Trophoblast cell (in vitro differentiated cells and primary cell): Measurements from ENCODE around the gene CBR1.

Experiments
- DNase-seq, 2 donors: peaks; one replicate each; pipeline ENCODE4 v3.0.0-alpha.2; 2016
- H2AFZ ChIP-seq: 2 replicates; pipeline ENCODE4 v1.6.1; 2013; ENCODE audit warnings: low read length, moderate library complexity, mild to moderate bottlenecking; ENCODE audit not compliant: insufficient read depth, poor library complexity
- H2AK5ac ChIP-seq: 2 replicates; pipeline ENCODE4 v1.6.1; 2013; ENCODE audit warnings: mild to moderate bottlenecking, low read length
- H2BK120ac ChIP-seq: 2 replicates; pipeline ENCODE4 v1.6.1; 2013; ENCODE audit warnings: low read length, mild to moderate bottlenecking, moderate library complexity; ENCODE audit not compliant: insufficient read depth, poor library complexity
- H2BK12ac ChIP-seq: 2 replicates; pipeline ENCODE4 v1.6.1; 2013; ENCODE audit warnings: mild to moderate bottlenecking, low read length, moderate library complexity
- H2BK5ac ChIP-seq: 2 replicates; pipeline ENCODE4 v1.6.1; 2013; ENCODE audit warnings: low read length, low read depth, moderate library complexity, mild to moderate bottlenecking; ENCODE audit not compliant: poor library complexity
- H3K14ac ChIP-seq: 2 replicates; pipeline ENCODE4 v1.6.1; 2013; ENCODE audit warnings: mild to moderate bottlenecking, low read length
- H3K18ac ChIP-seq: 2 replicates; pipeline ENCODE4 v1.6.1; 2013; ENCODE audit warnings: mild to moderate bottlenecking, low read length
- H3K23ac ChIP-seq: 2 replicates; pipeline ENCODE4 v1.6.1; 2013; ENCODE audit warnings: low read length
- H3K27ac ChIP-seq: 2 replicates; pipeline ENCODE4 v1.5.1; 2013; ENCODE audit warnings: low read depth, mild to moderate bottlenecking, inconsistent platforms, low read length, moderate library complexity
- H3K27me3 ChIP-seq: 2 replicates; pipeline ENCODE4 v1.6.1; 2013; ENCODE audit warnings: inconsistent platforms, mild to moderate bottlenecking, low read length, moderate library complexity; ENCODE audit not compliant: insufficient read depth
- H3K36me3 ChIP-seq, 2 experiments: 1 replicate in 1 of 2; 2 replicates in 1 of 2; pipeline ENCODE4 v1.6.1; 2013; ENCODE audit warnings: low read length in 2 of 2, mild to moderate bottlenecking in 2 of 2, moderate library complexity in 1 of 2; ENCODE audit not compliant: insufficient read depth in 2 of 2, control insufficient read depth in 1 of 2
- H3K4ac ChIP-seq: 2 replicates; pipeline ENCODE4 v1.6.1; 2013; ENCODE audit warnings: low read depth, mild to moderate bottlenecking, low read length, moderate library complexity
- H3K4me1 ChIP-seq, 2 experiments: 1 replicate in 1 of 2; 2 replicates in 1 of 2; pipeline ENCODE4 v1.6.1; 2013; ENCODE audit warnings: low read length in 2 of 2, mild to moderate bottlenecking in 2 of 2, moderate library complexity in 1 of 2; ENCODE audit not compliant: insufficient read depth in 2 of 2, control insufficient read depth in 1 of 2
- H3K4me2 ChIP-seq: 2 replicates; pipeline ENCODE4 v1.6.1; 2013; ENCODE audit warnings: inconsistent platforms, mild to moderate bottlenecking, low read length, moderate library complexity
- H3K4me3 ChIP-seq: 2 replicates; pipeline ENCODE4 v1.5.1; 2013; ENCODE audit warnings: mild to moderate bottlenecking, low read depth, low read length, inconsistent platforms
- H3K79me1 ChIP-seq: one replicate; pipeline ENCODE4 v1.6.1; 2013; ENCODE audit warnings: low read length
- H3K79me2 ChIP-seq: 2 replicates; pipeline ENCODE4 v1.6.1; 2013; ENCODE audit warnings: low read length, mild to moderate bottlenecking; ENCODE audit not compliant: control insufficient read depth, insufficient read depth, poor library complexity
- H3K9ac ChIP-seq: 2 replicates; pipeline ENCODE4 v1.6.1; 2013; ENCODE audit warnings: mild to moderate bottlenecking, low read length
- H3K9me3 ChIP-seq: 2 replicates; pipeline ENCODE4 v1.6.1; 2013; ENCODE audit warnings: low read depth, mild to moderate bottlenecking, control low read depth, inconsistent platforms, low read length; ENCODE audit not compliant: insufficient read depth
- H4K12ac ChIP-seq: 2 replicates; pipeline ENCODE4 v1.6.1; 2013; ENCODE audit warnings: low read depth, mild to moderate bottlenecking, low read length, moderate library complexity
- H4K8ac ChIP-seq: 2 replicates; pipeline ENCODE4 v1.6.1; 2013; ENCODE audit warnings: low read depth, mild to moderate bottlenecking, low read length, moderate library complexity
- H4K91ac ChIP-seq: one replicate; pipeline ENCODE4 v1.6.1; 2013; ENCODE audit warnings: low read depth, mild to moderate bottlenecking, low read length, moderate library complexity
- WGBS: extraction: QIAGEN DNeasy Blood & Tissue Kit; methylation state at CpG from one replicate; pipeline ENCODE4 v1.1.7; 2013; ENCODE audit warnings: missing lambda C conversion rate; ENCODE audit not compliant: insufficient read length, insufficient coverage; ENCODE audit errors: extremely low coverage; 5-methylcytosine and 5-hydroxymethylcytosine counted together

The CBR1 gene

DNA sequence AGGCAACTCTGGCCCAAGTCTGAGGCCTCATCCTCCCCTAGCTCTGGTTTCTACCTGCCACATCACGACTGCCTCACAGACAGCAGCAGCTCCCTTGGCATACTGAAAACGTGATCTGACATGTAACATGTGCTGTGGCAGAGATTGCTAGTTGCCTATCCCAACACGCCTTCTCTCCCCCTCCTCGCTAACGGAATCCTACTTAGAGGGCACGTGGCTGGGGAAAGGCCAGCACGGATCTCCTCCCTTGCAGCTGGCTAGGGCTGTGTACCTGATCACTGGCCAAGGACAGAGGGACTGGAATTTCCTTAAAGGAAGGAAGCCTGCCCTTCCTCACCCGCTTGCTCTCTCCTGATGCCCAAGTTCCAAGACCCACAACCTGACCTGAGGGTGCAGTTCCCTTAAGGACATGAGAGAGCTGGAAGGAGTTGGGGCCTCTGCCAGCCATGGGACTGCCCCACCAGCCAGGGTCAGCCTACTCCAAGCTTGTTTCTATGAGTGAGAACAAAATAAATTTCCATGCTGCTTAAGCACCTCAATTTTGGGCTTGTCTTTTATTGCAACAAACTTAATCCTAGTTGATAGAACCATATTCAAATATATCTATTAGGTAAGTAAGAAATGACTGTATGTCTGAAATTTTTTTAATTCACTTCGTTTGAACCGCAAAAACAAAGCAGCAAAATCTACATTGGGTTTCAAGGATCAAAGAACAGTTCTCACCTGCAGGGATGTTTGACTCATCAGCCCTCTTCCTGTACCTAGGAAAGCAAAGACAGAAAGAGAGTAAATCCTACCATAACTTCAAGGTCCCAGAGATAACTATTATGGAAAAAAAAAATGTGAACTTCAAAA lies 16.7 kb upstream of the CBR1 start:
- H3K9ac ChIP-seq: no peak overlapping the region
- no peak overlapping the region for H4K12ac ChIP-seq
- no peak overlapping the region for H3K27ac ChIP-seq
- H2AK5ac ChIP-seq: no peak overlapping the region
- no peak overlapping the region for H4K8ac ChIP-seq
- no peak overlapping the region for H3K23ac ChIP-seq
- no peak overlapping the region for H2BK12ac ChIP-seq
- H4K91ac ChIP-seq: no peak overlapping the region
- H2AFZ ChIP-seq: no peak overlapping the region
- no peaks in the 10 kb centered on the region for H3K79me2 ChIP-seq
- no peaks in the 10 kb centered on the region for H3K27me3 ChIP-seq
- H3K4me3 ChIP-seq: no peak overlapping the region
- H2BK120ac ChIP-seq: no peak overlapping the region
- no peaks in the 10 kb centered on the region for H3K79me1 ChIP-seq
- H3K9me3 ChIP-seq: no peaks in the 10 kb centered on the region
- no peak overlapping the region for H2BK5ac ChIP-seq
- H3K36me3 ChIP-seq: peaks cover 36 to 50% of the 10 kb centered on the region in 2 experiments
- DNase-seq: no peak
- no peak overlapping the region for H3K4ac ChIP-seq
- peaks cover 0 to under 1% of the 10 kb centered on the region in 2 experiments for H3K4me1 ChIP-seq
- H3K14ac ChIP-seq: no peak overlapping the region
- H3K4me2 ChIP-seq: no peak overlapping the region
- WGBS: no CpG with 5 or more reads among the region's 10 CpGs
- no peak overlapping the region for H3K18ac ChIP-seq

DNA sequence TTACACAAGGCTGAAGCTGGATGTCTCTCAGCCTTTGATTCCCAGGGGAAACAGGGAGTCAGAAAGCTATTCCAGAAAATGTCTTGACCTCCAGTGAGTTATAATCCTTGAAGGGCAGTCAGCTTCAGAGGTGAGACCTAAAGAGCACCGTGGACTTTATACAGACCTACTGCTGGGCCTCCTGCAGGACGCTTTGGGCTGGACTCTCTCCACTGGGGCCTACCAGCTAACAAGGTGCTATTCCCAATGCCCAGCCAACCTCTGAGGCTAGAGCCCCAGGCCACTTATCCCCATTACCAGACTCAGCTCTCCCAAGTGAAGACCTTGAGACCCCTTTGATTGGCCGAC lies 16.1 kb upstream of the CBR1 start:
- no peak overlapping the region for H4K91ac ChIP-seq
- no peak overlapping the region for H3K18ac ChIP-seq
- no peak overlapping the region for H3K14ac ChIP-seq
- H2AK5ac ChIP-seq: no peak overlapping the region
- H3K4me1 ChIP-seq: peaks cover 2 to 4% of the 10 kb centered on the region in 2 experiments
- H3K79me1 ChIP-seq: no peaks in the 10 kb centered on the region
- WGBS: no CpG with 5 or more reads among the region's 3 CpGs
- H3K79me2 ChIP-seq: no peaks in the 10 kb centered on the region
- no peak overlapping the region for H3K4me2 ChIP-seq
- H4K8ac ChIP-seq: no peak overlapping the region
- H4K12ac ChIP-seq: no peak overlapping the region
- DNase-seq: no peak
- H2BK5ac ChIP-seq: no peak overlapping the region
- H3K9me3 ChIP-seq: no peaks in the 10 kb centered on the region
- H3K27ac ChIP-seq: no peak overlapping the region
- no peaks in the 10 kb centered on the region for H3K27me3 ChIP-seq
- H3K9ac ChIP-seq: no peak overlapping the region
- H3K4me3 ChIP-seq: no peak overlapping the region
- no peak overlapping the region for H2AFZ ChIP-seq
- peaks cover 36 to 50% of the 10 kb centered on the region in 2 experiments for H3K36me3 ChIP-seq
- H3K4ac ChIP-seq: no peak overlapping the region
- H3K23ac ChIP-seq: no peak overlapping the region
- no peak overlapping the region for H2BK120ac ChIP-seq
- H2BK12ac ChIP-seq: no peak overlapping the region

DNA sequence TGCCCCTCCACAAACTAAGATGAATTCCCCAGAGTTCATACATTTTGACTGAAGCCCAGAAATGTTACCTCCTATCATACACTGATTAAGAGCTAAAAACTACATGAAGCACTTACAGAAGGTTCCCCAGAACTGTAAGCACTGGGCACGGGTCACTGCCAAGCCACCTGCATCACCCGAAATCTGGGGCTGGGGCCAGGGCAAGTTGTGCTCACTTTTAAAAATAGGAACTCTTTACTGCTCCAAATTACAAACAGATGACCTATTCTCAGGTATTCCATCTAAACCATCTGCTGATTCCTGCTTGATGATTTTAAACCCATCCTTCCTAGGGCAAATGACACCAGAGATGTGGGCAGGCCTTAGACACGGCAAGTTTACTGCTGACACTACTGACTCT lies 14.3 kb upstream of the CBR1 start:
- Histone ChIP-seq H3K4me1 (peaks cover 2 to 4% of the 10 kb centered on the region in 2 experiments), H3K9ac (no peak overlapping the region), H3K36me3 (peaks cover 33 to 42% of the 10 kb centered on the region in 2 experiments), H3K4me3 (no peak overlapping the region), H2BK120ac (no peak overlapping the region), H3K79me1 (peaks cover 10% of the 10 kb centered on the region), H2BK5ac (no peak overlapping the region), H2AFZ (no peak overlapping the region), H4K8ac (no peak overlapping the region), H4K12ac (no peak overlapping the region), H3K79me2 (peaks cover 5% of the 10 kb centered on the region), H3K27ac (no peak overlapping the region), H3K9me3 (no peaks in the 10 kb centered on the region), H3K4ac (no peak overlapping the region), H2BK12ac (no peak overlapping the region), H3K23ac (no peak overlapping the region), H3K14ac (no peak overlapping the region), H2AK5ac (no peak overlapping the region), H3K27me3 (no peaks in the 10 kb centered on the region), H3K18ac (no peak overlapping the region), H3K4me2 (no peak overlapping the region), H4K91ac (no peak overlapping the region)
- WGBS: no CpG with 5 or more reads among the region's 3 CpGs
- DNase-seq: no peak

DNA sequence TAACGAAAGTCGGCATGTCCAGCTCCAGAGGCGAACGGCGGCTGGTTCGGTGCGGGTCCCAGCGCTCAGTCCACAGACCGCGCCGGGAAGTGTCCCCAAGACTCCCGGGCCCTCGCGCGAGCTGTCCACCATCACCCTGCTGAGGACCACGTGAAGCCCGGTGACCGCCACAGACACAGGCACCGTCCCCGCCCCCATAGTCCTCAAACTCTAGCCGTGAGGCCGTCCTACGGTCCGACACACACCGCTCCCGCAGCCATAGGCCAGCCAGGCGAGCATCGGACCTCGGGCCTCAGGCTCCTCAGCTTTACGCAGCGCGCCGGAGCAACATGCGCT lies 10.0 kb upstream of the CBR1 start:
- Histone ChIP-seq H2AK5ac (peak overlapping the region; percentile 13), H3K9me3 (no peaks in the 10 kb centered on the region), H3K4ac (peak overlapping the region; percentile 56), H3K36me3 (peaks cover 14 to 21% of the 10 kb centered on the region in 2 experiments), H3K18ac (peak overlapping the region; percentile 62), H3K23ac (no peak overlapping the region), H3K4me3 (peak overlapping the region; percentile 94), H4K8ac (peak overlapping the region; percentile 82), H3K9ac (peak overlapping the region; percentile 87), H3K79me1 (peaks cover 25% of the 10 kb centered on the region), H3K4me2 (peak overlapping the region; percentile 87), H3K27ac (peak overlapping the region; percentile 95), H3K27me3 (no peaks in the 10 kb centered on the region), H3K4me1 (peaks cover 9 to 20% of the 10 kb centered on the region in 2 experiments), H2BK120ac (peak overlapping the region; percentile 54), H4K12ac (peak overlapping the region; percentile 84), H2BK12ac (no peak overlapping the region), H3K14ac (peak overlapping the region; percentile 90), H2AFZ (peak overlapping the region; percentile 41), H3K79me2 (peaks cover 5% of the 10 kb centered on the region), H4K91ac (peak overlapping the region; percentile 88), H2BK5ac (peak overlapping the region; percentile 70)
- DNase-seq: peak in 1 of 2 donors; percentile 74
- no CpG with 5 or more reads among the region's 34 CpGs for WGBS
